OCI-LY7 (cell line): ENCODE results near the gene TNN. TPM values are rescaled to one million over a fixed set of nuclear protein-coding genes. Genes with fewer than 3 reads are reported as not detected.

Source experiments
- BruUV-seq: library from RNA; stranded (reverse); fragments of 400-500 nt; replicated peaks from 2 replicates; lab custom pipeline; 2021; lab: Mats Ljungman, UMichigan
- CTCF ChIA-PET: fragments of 300-600 bp; sonication (Branson Sonifier 250); formaldehyde crosslinking; loops from one replicate; lab custom pipeline; 2022; ENCODE audit warnings: antibody characterized with exemption; ENCODE audit not compliant: unreplicated experiment; lab: Charles Lee
- POLR2A ChIA-PET: fragments of 300-600 bp; sonication (Branson Sonifier 250); formaldehyde crosslinking; loops from one replicate; lab custom pipeline; 2022; ENCODE audit warnings: antibody characterized with exemption; lab: Charles Lee
- DNase-seq: peaks from one replicate; pipeline ENCODE4 v3.0.0-alpha.2; 2015; ENCODE audit warnings: low spot score
- H2AFZ ChIP-seq: fragments of 200-600 bp; sonication (generic), shearing (Covaris generic); 2 replicates; pipeline ENCODE4 v1.6.1; 2014; ENCODE audit warnings: mild to moderate bottlenecking, antibody characterized with exemption, low read length, moderate library complexity
- H3K27ac ChIP-seq: fragments of 200-600 bp; sonication (generic); 2 replicates; pipeline ENCODE4 v1.5.1; 2014; ENCODE audit warnings: mixed run types, low read depth, mild to moderate bottlenecking, moderate library complexity, low read length, inconsistent platforms; ENCODE audit not compliant: poor library complexity, severe bottlenecking
- H3K36me3 ChIP-seq: fragments of 200-600 bp; sonication (generic); 2 replicates; pipeline ENCODE4 v1.6.1; 2014; ENCODE audit warnings: mild to moderate bottlenecking, antibody characterized with exemption, low read length, moderate library complexity, mixed read lengths; ENCODE audit not compliant: insufficient read depth
- H3K4me1 ChIP-seq: fragments of 200-600 bp; sonication (generic); 2 replicates; pipeline ENCODE4 v1.5.1; 2014; ENCODE audit warnings: mild to moderate bottlenecking, low read length; ENCODE audit not compliant: insufficient read depth, poor library complexity, severe bottlenecking
- H3K4me2 ChIP-seq: fragments of 200-600 bp; sonication (generic); 2 replicates; pipeline ENCODE4 v1.6.1; 2014; ENCODE audit warnings: mild to moderate bottlenecking, low read length
- H3K4me3 ChIP-seq: fragments of 200-600 bp; sonication (generic); 2 replicates; pipeline ENCODE4 v1.5.1; 2014; ENCODE audit warnings: mild to moderate bottlenecking, low read depth, low read length; ENCODE audit not compliant: poor library complexity, severe bottlenecking
- H3K79me2 ChIP-seq: fragments of 200-600 bp; sonication (generic); 2 replicates; pipeline ENCODE4 v1.6.1; 2016; ENCODE audit warnings: low read depth, mild to moderate bottlenecking, low read length, moderate library complexity, mixed read lengths; ENCODE audit not compliant: insufficient read depth
- H3K9me2 ChIP-seq: fragments of 200-600 bp; sonication (generic); 2 replicates; pipeline ENCODE4 v1.6.1; 2016; ENCODE audit warnings: mild to moderate bottlenecking, low read length, mixed read lengths; ENCODE audit not compliant: insufficient read depth
- H3K9me3 ChIP-seq: fragments of 200-600 bp; sonication (generic); 2 replicates; pipeline ENCODE4 v1.6.1; 2014; ENCODE audit warnings: mild to moderate bottlenecking, mixed run types, low read length, mixed read lengths
- H4K20me1 ChIP-seq: fragments of 200-600 bp; sonication (generic); 2 replicates; pipeline ENCODE4 v1.6.1; 2014; ENCODE audit warnings: mild to moderate bottlenecking, antibody characterized with exemption, low read length, moderate library complexity, mixed read lengths; ENCODE audit not compliant: insufficient read depth
- CTCF ChIP-seq: fragments of 200-600 bp; sonication (generic); conservative IDR thresholded peaks from 2 replicates; pipeline ENCODE4 v1.5.1; 2014; ENCODE audit warnings: mild to moderate bottlenecking, antibody characterized with exemption, low read length, moderate library complexity, mixed read lengths
- EZH2phosphoT487 ChIP-seq: fragments of 200-600 bp; sonication (generic); IDR thresholded peaks from 2 replicates; pipeline ENCODE4 v1.6.1; 2018; ENCODE audit warnings: low read depth, borderline replicate concordance, mild to moderate bottlenecking, mixed run types, antibody characterized with exemption, low read length, moderate library complexity, mixed read lengths
- intact Hi-C: fragments of 100-400 bp; cut with micrococcal nuclease; formaldehyde crosslinking; loops from one replicate; pipeline ENCODE4 v1.10.0; 2022; ENCODE audit not compliant: unreplicated experiment
- total RNA-seq, 2 experiments: library from RNA; depleted of rRNA in 1 of 2; stranded (reverse); fragments of >200 nt in 1 of 2; shearing (Covaris generic) in 1 of 2; gene quantifications; 2 replicates each; pipeline ENCODE4 v1.2.3, GENCODE V29; 2014 to 2022

The TNN gene
- total RNA-seq, 2 experiments from 2014 or later: not detected

GRCh38 chr1:175036476-175036875 lies 31.2 kb upstream of the TNN start:
- intact Hi-C loops: no loop called here

GRCh38 chr1:175037416-175037815 lies 30.2 kb upstream of the TNN start:
- no TSS peak for BruUV-seq
- intact Hi-C loops: no loop called here
- DNase-seq: no peak
- Histone ChIP-seq H4K20me1 (no peaks in the 10 kb centered on the region), H3K4me2 (no peak overlapping the region), H3K4me3 (no peak overlapping the region), H2AFZ (no peak overlapping the region), H3K27ac (no peak overlapping the region), H3K36me3 (no peaks in the 10 kb centered on the region), H3K9me3 (no peaks in the 10 kb centered on the region), H3K4me1 (no peaks in the 10 kb centered on the region), H3K79me2 (no peaks in the 10 kb centered on the region), H3K9me2 (no peaks in the 10 kb centered on the region)
- no peak for TF ChIP-seq CTCF
- TF ChIP-seq EZH2phosphoT487: no peak
- ChIA-PET CTCF (no interaction called here), POLR2A (no interaction called here)

More at GRCh38 chr1:175036476-175036875, 31.2 kb upstream of the TNN start:
- no peak overlapping the region for H3K27ac ChIP-seq
- no peaks in the 10 kb centered on the region for H3K36me3 ChIP-seq
- ChIA-PET POLR2A (no interaction called here), CTCF (interaction anchor here (0.8 kb wide), 1 partner anchor 110 kb away, joined by 3 read pairs; no protein-coding TSS in a partner anchor)
- TF ChIP-seq CTCF (no peak), EZH2phosphoT487 (no peak)
- no peaks in the 10 kb centered on the region for H3K79me2 ChIP-seq
- no peak overlapping the region for H3K4me3 ChIP-seq
- no peaks in the 10 kb centered on the region for H3K4me1 ChIP-seq
- H3K9me3 ChIP-seq: no peaks in the 10 kb centered on the region
- no peaks in the 10 kb centered on the region for H4K20me1 ChIP-seq
- no peak overlapping the region for H3K4me2 ChIP-seq
- no peak for DNase-seq
- BruUV-seq: no TSS peak
- H2AFZ ChIP-seq: no peak overlapping the region
- H3K9me2 ChIP-seq: no peaks in the 10 kb centered on the region

- BruUV-seq: no TSS peak
- CTCF ChIA-PET: interaction anchor here (1.1 kb wide), 1 partner anchor 11 kb away, joined by 3 read pairs; no protein-coding TSS in a partner anchor
- H3K79me2 ChIP-seq: no peaks in the 10 kb centered on the region
- no peak for DNase-seq
- H3K4me2 ChIP-seq: no peak overlapping the region
- no peaks in the 10 kb centered on the region for H3K9me3 ChIP-seq
- no peaks in the 10 kb centered on the region for H4K20me1 ChIP-seq
- no peak overlapping the region for H3K27ac ChIP-seq
- TF ChIP-seq CTCF: no peak
- TF ChIP-seq EZH2phosphoT487: no peak
- POLR2A ChIA-PET: interaction anchor here (0.7 to 1.3 kb wide), 2 partner anchors 10 to 22 kb away, joined by 3 read pairs; no protein-coding TSS in a partner anchor
- intact Hi-C loops: no loop called here
- H3K9me2 ChIP-seq: no peaks in the 10 kb centered on the region
- H2AFZ ChIP-seq: no peak overlapping the region
- no peak overlapping the region for H3K4me3 ChIP-seq
- no peaks in the 10 kb centered on the region for H3K4me1 ChIP-seq
- no peaks in the 10 kb centered on the region for H3K36me3 ChIP-seq
These were observed 27.2 kb upstream of the TNN start for GRCh38 chr1:175040324-175040879.
